NAMALWA (cell line): ENCODE data around the gene RAD23A.
"Not testable (repeated sequence)": the region's sequence is repeated elsewhere in the genome, so short reads cannot be mapped to it uniquely, and the experiment has no call there.

Experiments
- DNase-seq: peaks from one replicate; pipeline ENCODE4 v3.0.0-alpha.2; 2015; ENCODE audit warnings: low spot score

RAD23A gene

GRCh38 chr19:12945479-12946091 is at the start of gene RAD23A:
RAD23A (plus strand) TSS chr19:12945862; CDS start chr19:12945949, 87 bp downstream.
- peak; percentile 99 for DNase-seq

GRCh38 chr19:12896460-12896859 is 49.2 kb upstream of the RAD23A start:
- no peak for DNase-seq

- no peak for DNase-seq
These were observed 45.7 kb upstream of the RAD23A start for GRCh38 chr19:12899891-12900518.

- no peak for DNase-seq
These were observed 38.5 kb upstream of the RAD23A start for GRCh38 chr19:12907166-12907565.

GRCh38 chr19:12912571-12912970 is 33.1 kb upstream of the RAD23A start:
- DNase-seq, result no peak

- no peak for DNase-seq
These were observed 32.6 kb upstream of the RAD23A start for GRCh38 chr19:12913011-12913561.

- no peak for DNase-seq
These were observed 31.6 kb upstream of the RAD23A start for GRCh38 chr19:12913851-12914690.

- DNase-seq, result not testable (repeated sequence)
These were observed 29.8 kb upstream of the RAD23A start for GRCh38 chr19:12915860-12916259.

- no peak for DNase-seq
These were observed 27.4 kb upstream of the RAD23A start for GRCh38 chr19:12918253-12918652.

GRCh38 chr19:12921047-12921446 is 24.6 kb upstream of the RAD23A start:
- no peak for DNase-seq

- no peak for DNase-seq
These were observed 22.7 kb upstream of the RAD23A start for GRCh38 chr19:12922959-12923358.

- DNase-seq, result no peak
These were observed 20.9 kb upstream of the RAD23A start for GRCh38 chr19:12924621-12925310.

- DNase-seq, result no peak
These were observed 15.5 kb upstream of the RAD23A start for GRCh38 chr19:12930002-12930645.

- DNase-seq, result no peak
These were observed 13.0 kb upstream of the RAD23A start for GRCh38 chr19:12932392-12933286.

GRCh38 chr19:12933287-12934072 is 12.2 kb upstream of the RAD23A start, which contains the start of gene FARSA:
FARSA (minus strand) TSS chr19:12933711; CDS start chr19:12933696, 15 bp downstream.
- DNase-seq, result peak; percentile 93

- no peak for DNase-seq
These were observed 10.6 kb upstream of the RAD23A start for GRCh38 chr19:12935071-12935470.

- DNase-seq, result peak; percentile 46
These were observed 9.1 kb upstream of the RAD23A start for GRCh38 chr19:12936582-12936981.

- DNase-seq, result no peak
These were observed 8.4 kb upstream of the RAD23A start for GRCh38 chr19:12937093-12937926.
